ENCODE results near the gene LCLAT1. TPM values are rescaled to one million over a fixed set of nuclear protein-coding genes. Genes with fewer than 3 reads are reported as not detected.

LCLAT1 gene
- total and polyA plus RNA-seq, 4 donors: 2.4 to 14.6 (median 10.7) TPM

DNA sequence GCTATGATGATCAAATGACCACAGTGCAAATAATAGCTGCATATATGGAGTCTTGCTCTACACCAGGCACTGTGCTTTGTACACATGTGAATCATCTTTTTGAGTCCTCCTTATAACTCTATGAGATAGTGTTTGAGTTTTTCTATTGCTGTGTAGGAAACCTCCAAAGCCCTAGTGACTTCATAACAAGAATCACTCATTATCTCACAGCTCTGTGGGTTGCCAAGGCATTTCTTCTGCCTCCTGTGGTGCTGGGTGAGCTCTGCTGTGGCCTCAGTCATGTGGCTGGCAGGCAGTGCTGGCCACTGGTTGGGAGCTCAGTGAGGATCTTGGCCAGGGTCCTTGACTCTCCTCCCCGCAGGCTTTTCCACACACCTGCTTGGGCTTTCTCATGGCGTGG, 206.8 kb downstream of the LCLAT1 start:
- H3K36me3 ChIP-seq (ENCODE audit: control insufficient read depth in 4 of 4, insufficient read depth in 3 of 4, low read depth in 1 of 4, low read length in 3 of 4): no peaks in the 10 kb centered on the region
- H3K9ac ChIP-seq (ENCODE audit: low read depth in 1 of 2, low read length in 2 of 2): no peak overlapping the region
- no peaks in the 10 kb centered on the region for H3K27me3 ChIP-seq (ENCODE audit: control insufficient read depth in 4 of 4, insufficient read depth in 4 of 4, low read length in 3 of 4)
- no peak for TF ChIP-seq FOXA1 (IDR thresholded peaks at IDR 0.05)
- TF ChIP-seq EGR1 (IDR thresholded peaks at IDR 0.05; ENCODE audit: low read depth in 2 of 2): no peak
- TF ChIP-seq, protein P1, sequence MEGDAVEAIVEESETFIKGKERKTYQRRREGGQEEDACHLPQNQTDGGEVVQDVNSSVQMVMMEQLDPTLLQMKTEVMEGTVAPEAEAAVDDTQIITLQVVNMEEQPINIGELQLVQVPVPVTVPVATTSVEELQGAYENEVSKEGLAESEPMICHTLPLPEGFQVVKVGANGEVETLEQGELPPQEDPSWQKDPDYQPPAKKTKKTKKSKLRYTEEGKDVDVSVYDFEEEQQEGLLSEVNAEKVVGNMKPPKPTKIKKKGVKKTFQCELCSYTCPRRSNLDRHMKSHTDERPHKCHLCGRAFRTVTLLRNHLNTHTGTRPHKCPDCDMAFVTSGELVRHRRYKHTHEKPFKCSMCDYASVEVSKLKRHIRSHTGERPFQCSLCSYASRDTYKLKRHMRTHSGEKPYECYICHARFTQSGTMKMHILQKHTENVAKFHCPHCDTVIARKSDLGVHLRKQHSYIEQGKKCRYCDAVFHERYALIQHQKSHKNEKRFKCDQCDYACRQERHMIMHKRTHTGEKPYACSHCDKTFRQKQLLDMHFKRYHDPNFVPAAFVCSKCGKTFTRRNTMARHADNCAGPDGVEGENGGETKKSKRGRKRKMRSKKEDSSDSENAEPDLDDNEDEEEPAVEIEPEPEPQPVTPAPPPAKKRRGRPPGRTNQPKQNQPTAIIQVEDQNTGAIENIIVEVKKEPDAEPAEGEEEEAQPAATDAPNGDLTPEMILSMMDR (IDR thresholded peaks at IDR 0.05; ENCODE audit: low read depth, low read length, missing input control): no peak
- TF ChIP-seq RAD21 (IDR thresholded peaks at IDR 0.05): no peak
- no peak for TF ChIP-seq ATF3 (IDR thresholded peaks at IDR 0.05)
- TF ChIP-seq, protein P2, sequence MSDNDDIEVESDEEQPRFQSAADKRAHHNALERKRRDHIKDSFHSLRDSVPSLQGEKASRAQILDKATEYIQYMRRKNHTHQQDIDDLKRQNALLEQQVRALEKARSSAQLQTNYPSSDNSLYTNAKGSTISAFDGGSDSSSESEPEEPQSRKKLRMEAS (IDR thresholded peaks at IDR 0.05): no peak
- no peak for TF ChIP-seq TAF1 (conservative IDR thresholded peaks at IDR 0.05)
- no peak for TF ChIP-seq YY1 (IDR thresholded peaks at IDR 0.05)
- TF ChIP-seq NR2F2 (IDR thresholded peaks at IDR 0.05): no peak
- TF ChIP-seq, protein P3, sequence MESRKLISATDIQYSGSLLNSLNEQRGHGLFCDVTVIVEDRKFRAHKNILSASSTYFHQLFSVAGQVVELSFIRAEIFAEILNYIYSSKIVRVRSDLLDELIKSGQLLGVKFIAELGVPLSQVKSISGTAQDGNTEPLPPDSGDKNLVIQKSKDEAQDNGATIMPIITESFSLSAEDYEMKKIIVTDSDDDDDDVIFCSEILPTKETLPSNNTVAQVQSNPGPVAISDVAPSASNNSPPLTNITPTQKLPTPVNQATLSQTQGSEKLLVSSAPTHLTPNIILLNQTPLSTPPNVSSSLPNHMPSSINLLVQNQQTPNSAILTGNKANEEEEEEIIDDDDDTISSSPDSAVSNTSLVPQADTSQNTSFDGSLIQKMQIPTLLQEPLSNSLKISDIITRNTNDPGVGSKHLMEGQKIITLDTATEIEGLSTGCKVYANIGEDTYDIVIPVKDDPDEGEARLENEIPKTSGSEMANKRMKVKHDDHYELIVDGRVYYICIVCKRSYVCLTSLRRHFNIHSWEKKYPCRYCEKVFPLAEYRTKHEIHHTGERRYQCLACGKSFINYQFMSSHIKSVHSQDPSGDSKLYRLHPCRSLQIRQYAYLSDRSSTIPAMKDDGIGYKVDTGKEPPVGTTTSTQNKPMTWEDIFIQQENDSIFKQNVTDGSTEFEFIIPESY (IDR thresholded peaks at IDR 0.05): no peak
- no peak for TF ChIP-seq JUND (IDR thresholded peaks at IDR 0.05)
- no peak for TF ChIP-seq HNF4A (conservative IDR thresholded peaks at IDR 0.05)
- no peak for TF ChIP-seq HNF4G (IDR thresholded peaks at IDR 0.05)
- no peak for TF ChIP-seq SP1 (IDR thresholded peaks at IDR 0.05)
- no peak for TF ChIP-seq GABPA (IDR thresholded peaks at IDR 0.05 in 1 of 2, conservative IDR thresholded peaks at IDR 0.05 in 1 of 2)
- no peak overlapping the region for H3K27ac ChIP-seq (ENCODE audit: low read depth in 1 of 2, low read length in 2 of 2)
- H3K9me3 ChIP-seq (ENCODE audit: control insufficient read depth in 4 of 4, low read length in 3 of 4): no peaks in the 10 kb centered on the region
- no peak for DNase-seq (ENCODE audit: low spot score)
- H3K4me3 ChIP-seq (ENCODE audit: low read depth in 1 of 3, low read length in 3 of 3): no peak overlapping the region
- no peaks in the 10 kb centered on the region for H3K4me1 ChIP-seq (ENCODE audit: control insufficient read depth in 4 of 4, insufficient read depth in 4 of 4, low read length in 3 of 4)
- 92% methylated on average over 2 of the region's 2 CpGs for WGBS

DNA sequence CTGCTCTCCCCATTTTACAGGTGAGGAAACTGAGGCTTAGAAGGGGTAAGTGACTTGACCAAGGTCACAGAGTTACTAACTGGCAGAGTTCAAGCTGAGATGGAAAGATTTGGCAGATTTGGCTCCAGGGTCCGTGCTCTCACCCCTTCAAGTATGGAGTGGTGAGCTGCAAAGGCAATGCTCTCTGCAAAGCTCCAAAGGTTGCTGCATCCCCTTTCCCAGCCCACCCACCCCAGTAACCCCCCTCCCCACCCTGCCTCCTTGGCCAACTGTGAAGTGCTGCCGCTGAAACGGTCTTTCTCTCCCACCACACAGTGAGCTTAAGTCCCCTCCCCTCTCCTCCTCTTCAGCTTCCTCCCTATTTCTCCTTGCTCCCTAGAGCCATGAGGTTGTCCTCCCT, 207.4 kb downstream of the LCLAT1 start:
- no peaks in the 10 kb centered on the region for H3K4me1 ChIP-seq (ENCODE audit: control insufficient read depth in 4 of 4, insufficient read depth in 4 of 4, low read length in 3 of 4)
- H3K27ac ChIP-seq (ENCODE audit: low read depth in 1 of 2, low read length in 2 of 2): no peak overlapping the region
- no peaks in the 10 kb centered on the region for H3K9me3 ChIP-seq (ENCODE audit: control insufficient read depth in 4 of 4, low read length in 3 of 4)
- H3K36me3 ChIP-seq (ENCODE audit: control insufficient read depth in 4 of 4, insufficient read depth in 3 of 4, low read depth in 1 of 4, low read length in 3 of 4): no peaks in the 10 kb centered on the region
- TF ChIP-seq JUND (IDR thresholded peaks at IDR 0.05): no peak
- no peak for TF ChIP-seq ATF3 (IDR thresholded peaks at IDR 0.05)
- no peak overlapping the region for H3K4me3 ChIP-seq (ENCODE audit: low read depth in 1 of 3, low read length in 3 of 3)
- WGBS: 92% methylated on average over 3 of the region's 3 CpGs
- no peaks in the 10 kb centered on the region for H3K27me3 ChIP-seq (ENCODE audit: control insufficient read depth in 4 of 4, insufficient read depth in 4 of 4, low read length in 3 of 4)
- no peak overlapping the region for H3K9ac ChIP-seq (ENCODE audit: low read depth in 1 of 2, low read length in 2 of 2)
- no peak for DNase-seq (ENCODE audit: low spot score)

DNA sequence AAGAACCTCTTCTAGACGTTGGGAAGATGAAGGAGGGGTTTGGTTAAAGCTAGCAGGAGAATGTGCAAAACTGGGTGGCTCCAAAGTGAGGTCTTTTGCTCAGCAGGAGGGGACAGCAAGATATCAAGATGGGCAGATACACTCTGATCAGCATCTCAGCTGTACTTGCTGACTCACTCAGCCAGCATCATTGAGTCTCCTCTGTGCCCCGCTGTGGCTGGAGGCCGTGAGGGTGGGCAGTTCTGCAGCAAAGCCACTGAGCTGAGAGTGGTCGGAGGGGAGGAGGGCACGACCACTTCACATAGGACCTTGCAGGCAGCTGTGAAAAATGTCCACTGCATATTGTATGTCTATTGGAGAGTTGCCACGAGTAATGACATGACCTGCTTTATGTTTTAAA, 208.2 kb downstream of the LCLAT1 start:
- no peak for TF ChIP-seq NR2F2 (IDR thresholded peaks at IDR 0.05)
- no peak for TF ChIP-seq EGR1 (IDR thresholded peaks at IDR 0.05; ENCODE audit: low read depth in 2 of 2)
- TF ChIP-seq, protein P2 (IDR thresholded peaks at IDR 0.05): no peak
- no peak for TF ChIP-seq YY1 (IDR thresholded peaks at IDR 0.05)
- no peak for TF ChIP-seq FOXA1 (IDR thresholded peaks at IDR 0.05)
- no peak for TF ChIP-seq FOXA2 (IDR thresholded peaks at IDR 0.05)
- TF ChIP-seq, protein P1 (IDR thresholded peaks at IDR 0.05; ENCODE audit: low read depth, low read length, missing input control): no peak
- TF ChIP-seq GABPA (IDR thresholded peaks at IDR 0.05 in 1 of 2, conservative IDR thresholded peaks at IDR 0.05 in 1 of 2): no peak
- TF ChIP-seq JUND (IDR thresholded peaks at IDR 0.05): no peak
- TF ChIP-seq HNF4G (IDR thresholded peaks at IDR 0.05): no peak
- no peak overlapping the region for H3K9ac ChIP-seq (ENCODE audit: low read depth in 1 of 2, low read length in 2 of 2)
- H3K27ac ChIP-seq (ENCODE audit: low read depth in 1 of 2, low read length in 2 of 2): no peak overlapping the region
- DNase-seq (ENCODE audit: low spot score): no peak
- H3K27me3 ChIP-seq (ENCODE audit: control insufficient read depth in 4 of 4, insufficient read depth in 4 of 4, low read length in 3 of 4): no peaks in the 10 kb centered on the region
- no peaks in the 10 kb centered on the region for H3K9me3 ChIP-seq (ENCODE audit: control insufficient read depth in 4 of 4, low read length in 3 of 4)
- no peaks in the 10 kb centered on the region for H3K4me1 ChIP-seq (ENCODE audit: control insufficient read depth in 4 of 4, insufficient read depth in 4 of 4, low read length in 3 of 4)
- H3K36me3 ChIP-seq (ENCODE audit: control insufficient read depth in 4 of 4, insufficient read depth in 3 of 4, low read depth in 1 of 4, low read length in 3 of 4): no peaks in the 10 kb centered on the region
- 74% methylated on average over 6 of the region's 6 CpGs for WGBS
- no peak overlapping the region for H3K4me3 ChIP-seq (ENCODE audit: low read depth in 1 of 3, low read length in 3 of 3)
